B cell (primary cell): ENCODE measurements around the gene TMEM53.

Experiments used
- EZH2 ChIP-seq: IDR thresholded peaks from 2 replicates; pipeline ENCODE4 v1.6.1; 2012; ENCODE audit warnings: borderline replicate concordance, low read depth, mild to moderate bottlenecking, moderate library complexity, low read length; ENCODE audit not compliant: insufficient read depth, poor library complexity, severe bottlenecking
- TF ChIP-seq, protein P1 (sequence below): fragments of 200-600 bp; IDR thresholded peaks from one replicate; pipeline ENCODE4 v1.8.0; 2022; ENCODE audit warnings: antibody characterized with exemption, mild to moderate bottlenecking

GRCh38 chr1:44637702-44638411, 36.4 kb downstream of the TMEM53 start:
- TF ChIP-seq, protein P1, sequence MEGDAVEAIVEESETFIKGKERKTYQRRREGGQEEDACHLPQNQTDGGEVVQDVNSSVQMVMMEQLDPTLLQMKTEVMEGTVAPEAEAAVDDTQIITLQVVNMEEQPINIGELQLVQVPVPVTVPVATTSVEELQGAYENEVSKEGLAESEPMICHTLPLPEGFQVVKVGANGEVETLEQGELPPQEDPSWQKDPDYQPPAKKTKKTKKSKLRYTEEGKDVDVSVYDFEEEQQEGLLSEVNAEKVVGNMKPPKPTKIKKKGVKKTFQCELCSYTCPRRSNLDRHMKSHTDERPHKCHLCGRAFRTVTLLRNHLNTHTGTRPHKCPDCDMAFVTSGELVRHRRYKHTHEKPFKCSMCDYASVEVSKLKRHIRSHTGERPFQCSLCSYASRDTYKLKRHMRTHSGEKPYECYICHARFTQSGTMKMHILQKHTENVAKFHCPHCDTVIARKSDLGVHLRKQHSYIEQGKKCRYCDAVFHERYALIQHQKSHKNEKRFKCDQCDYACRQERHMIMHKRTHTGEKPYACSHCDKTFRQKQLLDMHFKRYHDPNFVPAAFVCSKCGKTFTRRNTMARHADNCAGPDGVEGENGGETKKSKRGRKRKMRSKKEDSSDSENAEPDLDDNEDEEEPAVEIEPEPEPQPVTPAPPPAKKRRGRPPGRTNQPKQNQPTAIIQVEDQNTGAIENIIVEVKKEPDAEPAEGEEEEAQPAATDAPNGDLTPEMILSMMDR, result no peak
- TF ChIP-seq EZH2, result no peak
